Epithelial cell of proximal tubule (primary cell): ENCODE measurements around the gene SCNN1G. TPM values are rescaled to one million over a fixed set of nuclear protein-coding genes. Genes with fewer than 3 reads are reported as not detected.

Experiments used
- DNase-seq: peaks from one replicate; pipeline ENCODE4 v3.0.0-alpha.2; 2011; ENCODE audit warnings: low read depth
- H3K4me3 ChIP-seq: 2 replicates; pipeline ENCODE4 v1.5.1; 2011; ENCODE audit warnings: low read depth, mild to moderate bottlenecking, low read length
- CTCF ChIP-seq: conservative IDR thresholded peaks from 2 replicates; pipeline ENCODE4 v1.5.1; 2012; ENCODE audit warnings: low read depth, mild to moderate bottlenecking, low read length
- total RNA-seq: library from RNA; depleted of rRNA; stranded (reverse); fragments of >200 nt; gene quantifications from 2 replicates; pipeline ENCODE4 v1.2.3, GENCODE V29; 2015

The SCNN1G gene
- total RNA-seq, 1 donor from 2014 or later, result 0.17 TPM

DNA sequence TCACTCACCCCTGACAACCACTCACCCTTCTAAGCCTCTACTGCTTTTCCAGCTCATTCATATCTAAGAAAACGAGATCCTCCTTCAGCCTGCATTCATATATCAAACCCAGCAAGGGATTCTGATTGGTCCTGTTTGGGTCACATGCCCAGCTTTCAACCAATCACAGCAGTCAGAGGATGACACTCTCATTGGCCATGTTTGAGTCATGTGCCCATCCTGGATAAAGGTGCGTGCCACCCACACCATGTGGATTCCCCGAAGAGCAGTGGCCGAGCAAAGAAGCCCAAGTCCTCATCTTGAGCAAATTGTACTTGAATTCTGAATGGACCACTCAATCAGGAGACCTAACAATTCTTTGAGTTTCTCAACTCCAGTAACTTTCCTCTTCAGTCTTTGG lies 45.0 kb downstream of the SCNN1G start:
- no peak for DNase-seq
- no peak for TF ChIP-seq CTCF

DNA sequence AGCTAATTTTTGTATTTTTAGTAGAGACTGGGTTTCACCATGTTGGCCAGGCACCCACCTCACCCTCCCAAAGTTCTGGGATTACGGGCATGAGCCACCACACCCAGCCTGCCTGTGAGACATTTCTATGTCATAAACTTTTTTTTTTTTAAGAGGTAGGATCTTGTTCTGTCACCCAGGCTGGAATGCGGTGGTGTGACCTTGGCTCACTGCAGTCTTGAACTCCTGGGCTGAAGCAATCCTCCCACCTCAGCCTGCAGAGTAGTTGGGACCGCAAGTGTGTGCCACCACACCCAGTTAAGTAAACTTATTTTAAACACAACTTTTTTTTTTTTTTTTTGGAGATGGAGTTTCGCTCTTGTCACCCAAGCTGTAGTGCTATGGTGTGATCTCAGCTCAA lies 47.2 kb downstream of the SCNN1G start:
- no peak for DNase-seq
- H3K4me3 ChIP-seq, result no peak overlapping the region
- TF ChIP-seq CTCF, result no peak

More for the DNA sequence above, 45.0 kb downstream of the SCNN1G start:
- H3K4me3 ChIP-seq, result no peak overlapping the region

DNA sequence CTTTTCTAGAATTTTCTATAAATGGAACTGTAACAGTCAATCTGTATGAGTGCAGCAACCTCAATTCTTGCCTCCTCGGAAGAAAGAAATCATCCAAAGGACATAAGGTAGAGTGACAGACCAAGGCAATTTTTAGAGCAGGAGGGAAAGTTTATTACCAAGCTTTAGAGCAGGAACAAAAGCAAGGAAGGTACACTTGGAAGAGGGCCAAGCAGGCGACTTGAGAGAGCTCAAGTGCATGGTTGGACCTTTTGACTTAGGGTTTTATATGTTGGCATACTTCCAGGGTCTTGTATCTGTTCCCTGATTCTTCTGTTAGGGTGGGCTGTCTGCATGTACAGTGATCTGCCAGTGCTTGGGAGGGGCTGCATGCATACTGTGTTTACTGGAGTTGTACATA lies 50.3 kb downstream of the SCNN1G start:
- no peak for DNase-seq
- H3K4me3 ChIP-seq, result no peak overlapping the region
- no peak for TF ChIP-seq CTCF

GRCh38 chr16:23235176-23235575 lies 52.6 kb downstream of the SCNN1G start:
- TF ChIP-seq CTCF, result no peak
- H3K4me3 ChIP-seq, result no peak overlapping the region

DNA sequence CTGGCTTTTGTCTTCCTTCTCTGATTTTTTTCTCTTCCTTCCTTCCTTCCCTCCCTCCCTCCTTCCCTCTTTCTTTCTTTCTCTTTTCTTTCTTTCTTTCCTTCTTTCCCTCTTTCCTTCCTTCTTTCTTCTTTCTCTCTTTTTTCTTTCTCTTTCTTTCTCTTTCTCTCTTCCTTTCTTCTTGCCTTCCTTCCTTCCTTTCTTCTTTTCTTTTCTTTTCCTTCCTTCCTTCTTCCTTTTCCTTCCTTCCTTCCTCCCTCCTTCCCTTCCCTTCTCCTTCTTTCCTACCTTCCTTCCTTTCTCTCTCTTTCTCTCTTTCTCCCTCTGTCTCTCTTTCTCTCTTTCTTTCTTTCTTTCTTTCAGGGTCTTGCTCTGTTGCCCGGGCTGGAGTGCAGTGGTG lies 54.4 kb downstream of the SCNN1G start:
- H3K4me3 ChIP-seq, result no peak overlapping the region
- TF ChIP-seq CTCF, result no peak
- DNase-seq, result no peak

More at GRCh38 chr16:23235176-23235575, 52.6 kb downstream of the SCNN1G start:
- no peak for DNase-seq

DNA sequence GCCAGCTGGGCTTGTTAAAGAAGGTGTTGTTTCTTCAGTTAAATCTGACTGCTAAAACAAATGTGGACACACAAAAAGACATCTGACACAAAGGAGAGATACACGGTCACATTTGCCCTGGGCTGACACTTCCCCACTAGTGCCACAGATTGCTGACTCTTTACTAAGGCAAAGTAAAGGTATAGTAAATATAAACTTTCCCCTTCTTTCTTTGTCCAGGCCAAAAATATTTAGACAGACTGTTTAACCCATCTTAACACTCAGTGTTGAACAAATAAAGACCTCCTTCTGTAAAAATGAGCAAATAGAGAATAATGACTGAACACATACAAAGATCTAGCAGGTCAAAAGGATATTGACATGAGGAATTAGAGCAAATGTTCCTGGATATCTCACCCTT lies 58.4 kb downstream of the SCNN1G start:
- no peak for TF ChIP-seq CTCF
- no peak overlapping the region for H3K4me3 ChIP-seq
- DNase-seq, result no peak

- TF ChIP-seq CTCF, result no peak
- DNase-seq, result no peak
- no peak overlapping the region for H3K4me3 ChIP-seq
Measured at GRCh38 chr16:23244122-23244521, 61.6 kb downstream of the SCNN1G start.
